ENCODE results near the gene CEP83. TPM values are rescaled to one million over a fixed set of nuclear protein-coding genes. Genes with fewer than 3 reads are reported as not detected.

CEP83 gene
- total RNA-seq, 4 donors from 2014 or later: 7.9 to 25.9 (median 11.4) TPM

GRCh38 chr12:94287245-94287628 lies 172.4 kb downstream of the CEP83 start:
- H3K27ac ChIP-seq: no peak overlapping the region
- intact Hi-C loops (cut with DNase I): no loop called here
- 77 to 92% methylated on average over 6 to 8 of the region's 10 CpGs for WGBS, 2 donors
- H3K4me3 ChIP-seq: no peak overlapping the region
- TF ChIP-seq CTCF (IDR thresholded peaks at IDR 0.05) (no peak), POLR2A (IDR thresholded peaks at IDR 0.05) (no peak)
- H3K36me3 ChIP-seq: no peaks in the 10 kb centered on the region
- peaks cover 0 to 18% (median 8%) of the 10 kb centered on the region in 3 donors for H3K4me1 ChIP-seq
- no peaks in the 10 kb centered on the region for H3K9me3 ChIP-seq
- no peak for DNase-seq
- peaks cover 0 to 5% (median 0%) of the 10 kb centered on the region in 4 donors for H3K27me3 ChIP-seq

GRCh38 chr12:94286583-94287244 lies 173.0 kb downstream of the CEP83 start:
- Histone ChIP-seq H3K27ac (no peak overlapping the region), H3K27me3 (peaks cover 0 to 5% (median 0%) of the 10 kb centered on the region in 4 donors), H3K36me3 (no peaks in the 10 kb centered on the region), H3K9me3 (no peaks in the 10 kb centered on the region), H3K4me1 (peaks cover 0 to 18% (median 8%) of the 10 kb centered on the region in 3 donors), H3K4me3 (no peak overlapping the region)
- intact Hi-C loops (cut with DNase I): no loop called here
- TF ChIP-seq POLR2A (IDR thresholded peaks at IDR 0.05) (no peak), CTCF (IDR thresholded peaks at IDR 0.05) (no peak)
- WGBS, 2 donors: 69 to 76% methylated on average over 3 to 4 of the region's 4 CpGs
- no peak for DNase-seq

- 70 to 75% methylated on average over 8 of the region's 8 CpGs for WGBS, 2 donors
- Histone ChIP-seq H3K4me1 (peaks cover 0 to 18% (median 8%) of the 10 kb centered on the region in 3 donors), H3K9me3 (no peaks in the 10 kb centered on the region), H3K4me3 (no peak overlapping the region), H3K36me3 (no peaks in the 10 kb centered on the region), H3K27me3 (peaks cover 0 to 7% (median 0%) of the 10 kb centered on the region in 4 donors), H3K27ac (no peak overlapping the region)
- intact Hi-C loops (cut with DNase I): no loop called here
- DNase-seq: no peak
- no peak for TF ChIP-seq CTCF (IDR thresholded peaks at IDR 0.05)
- TF ChIP-seq POLR2A (IDR thresholded peaks at IDR 0.05): no peak
Observed at GRCh38 chr12:94285943-94286582, 173.6 kb downstream of the CEP83 start.

- Histone ChIP-seq H3K9me3 (no peaks in the 10 kb centered on the region), H3K27me3 (peaks cover 0 to 19% (median 0%) of the 10 kb centered on the region in 4 donors), H3K4me3 (no peak overlapping the region), H3K4me1 (peaks cover 0 to 10% (median 3%) of the 10 kb centered on the region in 3 donors), H3K36me3 (peaks cover 0 to 7% (median 0%) of the 10 kb centered on the region in 3 donors), H3K27ac (no peak overlapping the region)
- TF ChIP-seq POLR2A (IDR thresholded peaks at IDR 0.05) (no peak), CTCF (IDR thresholded peaks at IDR 0.05) (no peak)
- DNase-seq: no peak
- WGBS, 2 donors: 48 to 49% methylated on average over 2 of the region's 2 CpGs
- intact Hi-C loops (cut with DNase I): no loop called here
Observed at GRCh38 chr12:94284859-94285258, 174.8 kb downstream of the CEP83 start.

GRCh38 chr12:94284046-94284445 lies 175.6 kb downstream of the CEP83 start:
- TF ChIP-seq CTCF (IDR thresholded peaks at IDR 0.05): no peak
- TF ChIP-seq POLR2A (IDR thresholded peaks at IDR 0.05): no peak
- no peak overlapping the region for H3K27ac ChIP-seq
- WGBS, 2 donors: 92 to 93% methylated on average over 1 of the region's 1 CpG
- peaks cover 0 to 2% (median 0%) of the 10 kb centered on the region in 3 donors for H3K4me1 ChIP-seq
- H3K27me3 ChIP-seq: peaks cover 0 to 23% (median 0%) of the 10 kb centered on the region in 4 donors
- intact Hi-C loops (cut with DNase I): no loop called here
- no peak overlapping the region for H3K4me3 ChIP-seq
- peaks cover 0 to 10% (median 0%) of the 10 kb centered on the region in 3 donors for H3K36me3 ChIP-seq
- no peak for DNase-seq
- no peaks in the 10 kb centered on the region for H3K9me3 ChIP-seq
